GM18520 (cell line): ENCODE results near the gene S1PR4.
"Not testable (repeated sequence)": the region's sequence is repeated elsewhere in the genome, so short reads cannot be mapped to it uniquely, and the experiment has no call there.

ENCODE experiments used
- ATAC-seq: cut with Tn5 transposase; IDR thresholded peaks from one replicate; pipeline ENCODE4 v1.9.1; 2021; ENCODE audit not compliant: unreplicated experiment

S1PR4 gene

GRCh38 chr19:3151563-3152418, 26.8 kb upstream of the S1PR4 start:
- ATAC-seq: no peak

- ATAC-seq: no peak
Measured at GRCh38 chr19:3152419-3152780, 26.2 kb upstream of the S1PR4 start.

- no peak for ATAC-seq
Measured at GRCh38 chr19:3153286-3154230, 25.0 kb upstream of the S1PR4 start.

- not testable (repeated sequence) for ATAC-seq
Measured at GRCh38 chr19:3154447-3154846, 24.1 kb upstream of the S1PR4 start.

- ATAC-seq: peak; percentile 74
Measured at GRCh38 chr19:3154957-3155736, 23.4 kb upstream of the S1PR4 start.

- ATAC-seq: no peak
Measured at GRCh38 chr19:3157096-3157845, 21.3 kb upstream of the S1PR4 start.

GRCh38 chr19:3159565-3159964, 19.0 kb upstream of the S1PR4 start:
- no peak for ATAC-seq

- ATAC-seq: no peak
Measured at GRCh38 chr19:3160219-3160618, 18.4 kb upstream of the S1PR4 start.

- ATAC-seq: no peak
Measured at GRCh38 chr19:3161453-3161852, 17.1 kb upstream of the S1PR4 start.

GRCh38 chr19:3162418-3163229, 15.9 kb upstream of the S1PR4 start:
- no peak for ATAC-seq

GRCh38 chr19:3163230-3163886, 15.2 kb upstream of the S1PR4 start:
- ATAC-seq: no peak

- no peak for ATAC-seq
Measured at GRCh38 chr19:3163943-3164342, 14.6 kb upstream of the S1PR4 start.

- no peak for ATAC-seq
Measured at GRCh38 chr19:3167533-3168272, 10.9 kb upstream of the S1PR4 start.

- ATAC-seq: no peak
Measured at GRCh38 chr19:3171894-3172672, 6.5 kb upstream of the S1PR4 start.

- not testable (repeated sequence) for ATAC-seq
Measured at GRCh38 chr19:3172673-3173000, 5.9 kb upstream of the S1PR4 start.

GRCh38 chr19:3175781-3176714, 2.5 kb upstream of the S1PR4 start:
- ATAC-seq: no peak
